Hematopoietic multipotent progenitor cell treated with erythropoietin and hydrocortisone succinate and interleukin-3 and kit ligand, for 15 days (in vitro differentiated cells): ENCODE measurements around the gene SP140.
"Not testable (repeated sequence)": the region's sequence is repeated elsewhere in the genome, so short reads cannot be mapped to it uniquely, and the experiment has no call there.

Source experiments
- DNase-seq: peaks from one replicate; pipeline ENCODE4 v3.0.0-alpha.2; 2015; ENCODE audit warnings: low spot score

SP140 gene

GRCh38 chr2:230226051-230226551, 565 bp downstream of the SP140 start:
- DNase-seq: no peak

DNA sequence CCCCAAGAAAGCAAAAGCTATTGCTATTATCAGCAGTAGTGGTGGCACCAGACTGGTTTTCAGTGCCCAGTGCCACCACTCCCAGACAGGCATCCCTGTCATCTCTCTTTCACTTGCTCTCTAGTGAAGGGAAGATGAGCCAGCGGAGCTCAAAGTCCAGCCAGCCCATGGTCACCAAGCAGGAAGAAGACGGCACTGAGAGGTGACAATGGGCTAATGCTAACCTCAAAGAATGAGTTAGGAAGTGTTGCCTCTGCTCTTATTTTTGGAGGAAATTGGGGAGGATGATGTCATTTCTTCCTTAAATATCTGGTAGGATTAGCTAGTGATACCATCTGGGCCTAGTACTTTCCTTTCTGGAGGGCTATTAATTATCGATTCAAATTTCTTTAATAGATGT, 1.7 kb downstream of the SP140 start:
- no peak for DNase-seq

DNA sequence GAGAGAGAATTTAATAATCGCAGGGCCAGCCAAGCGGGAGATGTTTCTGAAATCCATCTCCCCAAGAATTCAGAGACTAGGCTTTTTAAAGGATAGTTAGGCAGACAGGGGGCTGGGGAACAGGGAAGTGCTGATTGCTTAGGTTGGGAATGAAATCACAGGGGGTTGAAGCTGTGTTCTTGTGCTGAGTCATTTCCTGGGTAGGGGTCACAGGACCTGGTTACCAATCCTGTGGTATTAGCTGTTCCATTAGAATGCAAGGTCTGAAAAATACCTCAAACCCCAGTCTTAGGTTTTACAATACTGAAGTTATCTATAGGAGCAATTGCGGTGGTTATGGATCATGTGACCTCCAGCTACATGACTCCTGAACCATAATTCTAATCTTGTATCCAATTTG, 4.6 kb downstream of the SP140 start:
- no peak for DNase-seq

DNA sequence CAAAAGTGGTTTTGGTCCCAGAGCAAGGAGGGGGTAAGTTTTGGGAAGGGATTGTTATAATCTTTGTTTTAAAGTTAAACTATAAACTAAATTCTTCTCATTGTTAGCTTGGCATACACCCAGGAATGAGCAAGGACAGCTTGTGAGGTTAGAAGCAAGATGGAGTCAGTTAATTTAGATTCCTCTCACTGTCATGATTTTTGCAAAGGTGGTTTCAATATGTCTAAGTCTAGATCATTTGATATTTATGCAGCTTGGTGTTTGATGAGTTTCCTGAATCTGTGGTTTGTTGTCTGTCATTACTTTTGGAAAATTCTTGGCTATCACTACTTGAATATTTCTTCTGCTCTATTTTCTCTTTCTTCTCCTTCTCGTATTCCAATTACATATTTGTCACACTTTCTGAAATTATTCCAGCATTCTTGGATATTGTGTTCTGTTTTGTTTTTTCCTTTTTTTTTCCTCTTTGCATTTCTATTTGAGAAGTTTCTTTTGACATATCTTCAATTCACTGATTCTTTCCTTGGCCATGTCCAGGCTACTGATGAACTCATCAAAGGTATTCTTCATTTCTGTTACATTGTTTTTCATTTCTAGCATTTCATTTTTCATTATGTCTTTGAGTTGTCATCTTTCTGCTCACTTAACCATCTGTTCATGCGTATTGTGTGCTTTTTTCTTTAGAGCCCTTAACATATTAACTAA, 5.1 kb downstream of the SP140 start:
- DNase-seq: no peak

DNA sequence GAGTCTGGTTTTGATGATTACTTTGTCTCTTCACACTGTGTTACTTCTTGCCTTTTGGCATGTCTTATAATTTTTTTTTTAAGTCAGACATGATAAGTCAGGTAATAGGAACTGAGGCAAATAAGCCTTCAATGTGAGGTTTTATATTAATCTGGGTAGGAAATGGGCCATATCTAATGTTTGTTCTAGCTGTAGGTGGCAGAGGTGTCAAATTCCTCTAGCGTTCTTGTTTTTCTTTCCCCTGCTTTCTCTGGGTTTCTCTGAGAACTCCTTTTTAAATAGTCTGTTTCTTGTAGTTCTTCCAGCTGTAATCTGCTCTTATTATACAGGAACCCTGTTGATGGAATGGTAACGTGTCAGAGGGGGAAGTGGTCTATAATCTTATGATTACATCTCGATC, 5.7 kb downstream of the SP140 start:
- DNase-seq: no peak

DNA sequence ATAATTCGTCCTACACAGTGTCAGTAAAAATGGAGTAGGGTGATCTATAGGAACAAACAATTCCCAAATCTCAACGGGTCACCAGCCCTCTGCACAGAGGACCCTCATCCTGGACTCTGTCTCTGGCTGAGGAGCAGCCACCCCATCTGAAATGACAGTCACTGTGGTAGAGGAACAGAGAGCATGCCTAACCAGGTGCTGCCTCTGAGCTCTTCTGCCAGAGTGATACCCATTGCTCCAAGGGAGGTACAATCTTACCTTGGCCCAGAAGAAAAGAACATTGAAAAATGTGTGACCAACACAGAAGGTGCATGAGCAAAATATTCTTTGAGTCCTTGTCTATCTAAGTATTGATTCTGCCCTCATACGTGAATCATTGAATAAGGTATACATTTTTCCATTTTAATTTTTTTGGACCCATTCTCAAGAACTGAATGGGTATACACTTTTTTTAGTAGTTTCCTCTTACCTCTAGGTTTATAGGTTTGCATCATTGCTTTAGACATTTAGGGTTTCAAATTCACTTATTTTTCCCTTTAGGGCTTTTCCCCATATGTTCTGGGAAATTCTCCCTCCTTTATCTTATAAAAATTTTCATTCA, 8.7 kb downstream of the SP140 start:
- no peak for DNase-seq

DNA sequence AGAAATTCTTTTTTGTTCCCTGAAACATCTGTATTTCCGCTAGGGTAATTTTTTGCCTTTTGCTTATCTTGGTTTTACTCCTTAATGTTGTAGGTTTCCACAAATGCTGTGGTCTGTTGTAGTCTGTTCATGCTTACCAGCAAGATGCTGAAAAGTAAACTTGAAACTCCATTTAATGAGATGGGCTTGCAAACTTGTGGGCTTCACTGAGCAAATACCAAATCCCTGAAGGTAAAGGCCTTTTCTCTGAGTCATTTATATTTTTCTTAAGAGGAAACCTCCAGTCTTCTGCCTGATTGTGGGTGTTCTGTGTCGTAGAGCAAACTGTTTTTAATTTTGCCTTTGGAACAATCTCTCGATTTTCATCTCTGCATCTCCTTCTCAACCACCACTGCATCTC, 9.3 kb downstream of the SP140 start:
- no peak for DNase-seq

- no peak for DNase-seq
These were observed 18.7 kb downstream of the SP140 start for GRCh38 chr2:230244211-230244610.

DNA sequence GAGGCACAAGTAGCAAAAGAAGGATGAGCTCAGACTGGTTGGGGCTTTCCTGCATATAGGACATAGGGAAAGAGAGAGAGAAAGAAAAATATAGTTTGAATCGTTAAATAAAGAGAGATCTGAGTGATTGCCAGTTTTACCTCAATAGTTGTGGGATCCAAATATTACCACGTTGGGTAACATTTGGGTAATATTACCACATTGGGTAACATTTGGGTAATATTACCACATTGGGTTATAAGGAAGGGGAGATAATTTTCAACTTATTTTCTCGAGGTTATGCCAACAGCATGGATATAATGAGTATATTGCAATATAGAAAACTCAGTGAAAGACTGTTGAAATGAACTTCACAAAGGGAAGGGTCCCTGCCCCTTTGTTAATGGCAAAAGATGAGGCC, 20.7 kb downstream of the SP140 start:
- DNase-seq: no peak

- no peak for DNase-seq
These were observed 24.7 kb downstream of the SP140 start for GRCh38 chr2:230250231-230250630.

- no peak for DNase-seq
These were observed 28.8 kb downstream of the SP140 start for GRCh38 chr2:230254152-230254881.

DNA sequence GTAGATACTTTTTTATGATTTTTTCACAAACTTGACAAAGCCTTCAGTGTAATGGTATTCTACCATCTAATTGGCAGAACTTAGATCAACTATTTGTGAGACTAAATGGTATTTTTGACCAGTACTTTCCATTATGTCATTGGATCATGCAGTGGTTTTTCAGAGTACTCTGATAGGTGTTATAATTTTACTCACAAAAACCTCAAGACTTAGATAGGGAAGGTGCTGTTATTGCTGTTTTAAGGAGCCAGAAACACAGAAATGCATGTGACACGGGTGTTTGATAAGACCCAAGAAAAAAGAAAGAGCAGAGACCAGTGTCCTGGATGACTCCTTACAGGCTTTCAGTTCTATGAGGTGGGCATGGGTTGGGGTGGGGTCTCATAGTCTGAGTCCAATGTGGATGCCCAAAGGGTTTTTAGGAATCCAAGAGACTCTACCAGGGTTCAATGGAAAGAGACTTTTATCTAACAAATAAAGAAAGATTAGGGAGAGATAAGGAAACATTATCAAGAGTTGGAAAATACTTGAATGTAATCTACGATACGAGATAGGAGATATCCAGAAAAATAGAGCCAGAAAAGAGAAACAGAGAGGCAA, 31.3 kb downstream of the SP140 start:
- no peak for DNase-seq

DNA sequence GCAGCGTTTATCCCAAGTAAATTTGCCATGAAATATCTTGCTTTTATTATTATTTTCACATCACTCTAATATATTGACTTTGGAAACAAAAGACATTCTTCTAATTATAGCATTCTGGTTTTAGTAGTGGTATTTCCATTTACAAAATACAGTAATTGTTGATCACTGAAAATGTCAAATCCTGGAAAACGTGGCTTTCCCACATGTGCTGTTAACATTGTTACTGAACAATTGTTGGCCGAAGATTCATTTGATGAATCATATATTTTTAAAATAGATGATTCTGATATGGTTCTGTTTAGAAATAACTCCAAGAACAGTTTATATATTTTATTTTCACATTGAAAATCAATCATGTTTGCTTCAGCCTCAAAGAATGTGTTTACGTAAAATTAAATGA, 32.9 kb downstream of the SP140 start:
- no peak for DNase-seq

GRCh38 chr2:230262246-230262645, 36.7 kb downstream of the SP140 start:
- DNase-seq: no peak

- DNase-seq: not testable (repeated sequence)
These were observed 39.4 kb downstream of the SP140 start for GRCh38 chr2:230264945-230265344.

- DNase-seq: no peak
These were observed 41.1 kb downstream of the SP140 start for GRCh38 chr2:230266638-230267037.

DNA sequence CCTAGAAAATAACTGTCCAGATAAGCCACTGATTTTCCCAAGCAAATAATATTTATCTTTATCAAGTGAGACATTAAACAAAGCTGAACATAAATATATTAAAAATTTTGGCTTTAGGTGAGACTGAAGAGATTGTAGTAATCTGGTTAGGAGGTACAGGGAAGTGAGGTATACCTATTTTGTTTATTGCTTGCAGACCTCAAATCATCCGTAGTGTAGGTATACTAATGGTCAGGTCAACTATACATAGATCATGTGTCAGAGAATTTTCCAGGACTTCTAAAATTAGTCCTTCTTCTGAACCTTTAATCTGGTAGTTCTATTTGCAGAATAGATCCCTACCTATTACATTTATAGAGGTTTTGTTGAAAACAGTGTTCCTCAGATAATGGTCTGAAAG, 41.5 kb downstream of the SP140 start:
- no peak for DNase-seq

- no peak for DNase-seq
These were observed 42.0 kb downstream of the SP140 start for GRCh38 chr2:230267556-230267955.

- DNase-seq: no peak
These were observed 43.2 kb downstream of the SP140 start for GRCh38 chr2:230268606-230269243.

GRCh38 chr2:230269715-230270114, 44.2 kb downstream of the SP140 start:
- no peak for DNase-seq

- DNase-seq: no peak
These were observed 57.4 kb downstream of the SP140 start for GRCh38 chr2:230282936-230283335.

DNA sequence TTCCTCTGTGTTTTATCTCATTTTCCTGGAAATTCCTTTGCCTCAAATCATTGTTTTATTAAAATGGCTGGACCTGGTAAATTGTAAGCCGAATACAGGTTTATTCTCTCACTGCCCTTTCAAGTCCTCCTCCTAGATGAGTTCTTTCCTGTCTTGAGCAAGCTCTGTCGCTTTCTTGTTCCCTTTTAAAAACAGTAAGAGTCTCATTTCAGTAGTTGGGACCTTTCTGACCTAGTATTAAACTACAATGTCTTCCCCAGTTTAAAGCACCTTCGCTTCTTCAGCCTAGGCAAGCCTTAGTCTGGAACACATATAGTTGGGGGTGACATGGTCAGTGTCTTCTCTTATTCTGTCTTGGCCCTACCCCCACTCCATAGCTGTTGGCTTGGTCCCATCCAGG, 60.5 kb downstream of the SP140 start:
- no peak for DNase-seq
